Epidermal melanocyte (primary cell): ENCODE measurements around the gene ADARB1.
"Not testable (repeated sequence)": the region's sequence is repeated elsewhere in the genome, so short reads cannot be mapped to it uniquely, and the experiment has no call there.

Source experiments
- DNase-seq: peaks from one replicate; pipeline ENCODE4 v3.0.0; 2011; ENCODE audit warnings: low spot score; ENCODE audit not compliant: insufficient read length

ADARB1 gene

GRCh38 chr21:45074048-45074817 is at the start of gene ADARB1:
ADARB1 (plus strand) TSS chr21:45074580; CDS start chr21:45171657, 97,077 bp downstream.
- DNase-seq, result peak; percentile 82

- no peak for DNase-seq
Observed at GRCh38 chr21:45026066-45026745, 48.2 kb upstream of the ADARB1 start.

DNA sequence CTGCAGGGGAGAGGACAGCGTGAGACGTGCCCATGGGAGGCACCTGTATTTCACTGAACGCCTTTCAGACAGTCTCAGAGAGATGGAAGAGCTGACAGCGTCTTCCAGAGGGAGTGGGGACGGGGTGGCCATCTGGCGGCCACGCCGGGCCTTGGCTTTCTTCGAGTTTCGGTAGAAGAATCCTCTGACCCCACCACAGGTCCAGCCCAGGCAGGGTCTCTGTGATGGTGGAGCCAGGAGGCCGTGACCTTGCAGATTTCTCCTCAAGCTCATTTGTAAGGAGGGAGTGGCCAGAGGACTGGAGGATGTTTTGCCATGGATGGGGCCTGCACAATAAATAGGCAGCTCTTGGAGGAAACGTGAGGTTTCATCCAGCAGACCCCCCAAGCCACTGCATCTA is 47.6 kb upstream of the ADARB1 start:
- DNase-seq, result no peak

DNA sequence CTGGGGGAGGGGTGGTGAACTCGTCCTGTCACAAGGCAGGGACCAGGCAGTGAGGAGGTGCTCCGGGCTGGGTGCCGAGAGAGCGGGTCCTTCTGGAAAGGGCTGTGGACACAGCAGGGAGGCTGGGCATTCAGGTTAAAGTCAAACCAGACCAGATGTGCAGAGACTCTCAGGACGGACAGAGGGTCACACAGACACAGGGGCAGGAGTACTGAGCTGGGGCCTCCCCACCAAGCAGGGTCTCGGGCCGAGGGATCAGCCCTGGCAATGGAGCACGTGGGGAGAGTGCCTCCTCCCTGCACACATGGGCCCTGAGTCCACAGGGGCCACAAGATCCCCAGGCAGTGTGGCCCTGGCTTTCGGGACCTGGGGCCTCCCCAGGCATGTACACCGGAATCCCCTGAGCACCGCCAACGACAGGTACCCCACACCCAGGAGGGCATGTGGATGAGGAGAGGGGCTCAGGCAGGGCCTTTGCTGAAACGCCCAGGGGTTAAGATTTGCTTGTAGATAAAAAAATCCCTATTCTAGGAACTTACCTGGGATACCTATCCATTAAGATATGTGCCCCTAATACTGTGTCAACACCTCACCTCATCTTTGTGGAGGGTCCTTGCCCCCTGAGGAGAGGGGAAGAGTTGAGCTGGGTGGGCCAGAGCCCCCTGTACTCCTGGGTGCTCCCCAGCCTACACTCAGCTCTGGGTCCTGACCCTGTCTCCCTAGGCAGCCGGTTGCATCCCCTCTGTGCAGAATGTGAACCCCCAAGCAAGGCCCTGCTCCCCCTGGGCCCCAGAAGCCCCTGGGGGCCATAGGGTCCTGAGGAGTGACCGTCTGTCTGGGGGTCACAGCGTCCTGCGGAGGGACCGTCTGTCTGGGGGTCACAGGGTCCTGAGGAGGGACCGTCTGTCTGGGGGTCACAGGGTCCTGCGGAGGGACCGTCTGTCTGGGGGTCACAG is 46.9 kb upstream of the ADARB1 start:
- no peak for DNase-seq

DNA sequence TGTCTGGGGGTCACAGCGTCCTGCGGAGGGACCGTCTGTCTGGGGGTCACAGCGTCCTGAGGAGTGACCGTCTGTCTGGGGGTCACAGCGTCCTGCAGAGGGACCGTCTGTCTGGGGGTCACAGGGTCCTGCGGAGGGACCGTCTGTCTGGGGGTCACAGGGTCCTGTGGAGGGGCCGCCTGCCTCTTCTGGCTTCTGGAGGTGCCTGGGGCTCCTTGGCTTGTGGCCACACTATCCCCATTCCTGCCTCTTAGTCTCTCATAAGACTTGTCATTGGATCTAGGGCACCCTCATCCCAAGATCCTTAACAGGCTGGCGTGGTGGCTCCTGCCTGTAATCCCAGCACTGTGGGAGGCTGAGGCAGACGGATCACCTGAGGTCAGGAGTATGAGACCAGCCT is 45.7 kb upstream of the ADARB1 start:
- not testable (repeated sequence) for DNase-seq

GRCh38 chr21:45029298-45029947 is 45.0 kb upstream of the ADARB1 start:
- DNase-seq, result no peak

- DNase-seq, result no peak
Observed at GRCh38 chr21:45029948-45030681, 44.3 kb upstream of the ADARB1 start.

DNA sequence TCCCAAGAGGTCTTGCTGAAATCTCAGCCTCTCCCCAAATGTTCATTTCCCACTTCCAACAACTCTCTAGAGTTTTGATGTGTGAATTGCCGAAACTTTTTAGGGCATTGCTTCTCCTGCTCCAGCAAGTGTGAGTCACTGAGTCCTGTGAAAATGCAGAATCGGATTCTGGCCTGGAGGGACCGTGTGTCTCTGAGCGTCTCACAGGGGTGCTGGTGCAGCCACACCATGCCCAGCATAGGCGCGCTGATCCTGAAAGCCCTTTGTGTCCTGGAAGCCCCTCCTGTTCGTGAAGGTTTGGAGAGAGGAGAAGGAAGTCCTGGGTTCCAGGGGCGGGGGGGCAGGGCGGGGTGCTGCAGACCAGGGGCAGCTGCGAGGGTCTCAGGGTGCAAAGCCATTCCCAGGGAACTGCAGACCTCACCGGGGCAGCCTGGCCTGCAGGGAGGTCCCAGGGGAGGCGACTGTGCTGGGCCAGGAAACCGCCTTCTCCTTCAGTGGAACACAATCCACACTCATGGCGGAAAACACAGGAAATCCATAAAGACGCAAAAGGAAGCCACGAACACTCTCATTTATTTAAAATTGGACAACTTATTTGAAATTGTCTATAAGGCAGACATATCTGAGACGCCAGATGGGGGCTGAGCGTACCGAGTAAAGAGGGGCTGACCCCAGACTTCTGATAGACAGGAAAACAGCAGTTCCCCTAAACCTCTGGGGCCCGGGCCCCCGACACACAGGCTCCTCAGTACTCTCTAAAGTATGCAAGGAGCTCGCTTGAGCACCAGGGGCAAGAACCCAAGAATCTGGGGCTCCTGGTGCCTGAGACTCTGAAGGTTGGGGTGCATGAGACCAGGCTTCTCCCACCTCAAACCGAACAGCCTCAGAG is 43.5 kb upstream of the ADARB1 start:
- DNase-seq, result no peak

GRCh38 chr21:45031571-45032191 is 42.7 kb upstream of the ADARB1 start:
- no peak for DNase-seq

DNA sequence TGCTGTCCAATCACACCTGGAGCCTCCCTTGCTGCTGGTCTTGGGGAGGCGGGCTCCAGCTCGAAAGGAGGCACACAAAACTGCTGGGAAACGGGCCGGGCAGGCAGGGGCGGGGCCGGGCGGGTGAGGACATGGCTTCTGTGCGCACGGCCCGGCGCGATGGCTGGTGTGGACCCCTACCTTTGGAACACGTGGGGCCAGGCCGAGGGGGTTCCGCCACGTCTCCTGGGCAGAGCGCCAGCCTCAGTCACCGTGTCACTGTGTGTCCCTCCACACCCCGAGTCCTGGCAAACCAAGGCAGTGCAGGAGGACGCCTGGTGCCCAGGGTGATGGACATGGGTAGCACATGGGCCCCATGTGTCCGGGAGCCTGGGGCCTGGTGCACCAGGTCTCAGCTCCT is 42.0 kb upstream of the ADARB1 start:
- no peak for DNase-seq

DNA sequence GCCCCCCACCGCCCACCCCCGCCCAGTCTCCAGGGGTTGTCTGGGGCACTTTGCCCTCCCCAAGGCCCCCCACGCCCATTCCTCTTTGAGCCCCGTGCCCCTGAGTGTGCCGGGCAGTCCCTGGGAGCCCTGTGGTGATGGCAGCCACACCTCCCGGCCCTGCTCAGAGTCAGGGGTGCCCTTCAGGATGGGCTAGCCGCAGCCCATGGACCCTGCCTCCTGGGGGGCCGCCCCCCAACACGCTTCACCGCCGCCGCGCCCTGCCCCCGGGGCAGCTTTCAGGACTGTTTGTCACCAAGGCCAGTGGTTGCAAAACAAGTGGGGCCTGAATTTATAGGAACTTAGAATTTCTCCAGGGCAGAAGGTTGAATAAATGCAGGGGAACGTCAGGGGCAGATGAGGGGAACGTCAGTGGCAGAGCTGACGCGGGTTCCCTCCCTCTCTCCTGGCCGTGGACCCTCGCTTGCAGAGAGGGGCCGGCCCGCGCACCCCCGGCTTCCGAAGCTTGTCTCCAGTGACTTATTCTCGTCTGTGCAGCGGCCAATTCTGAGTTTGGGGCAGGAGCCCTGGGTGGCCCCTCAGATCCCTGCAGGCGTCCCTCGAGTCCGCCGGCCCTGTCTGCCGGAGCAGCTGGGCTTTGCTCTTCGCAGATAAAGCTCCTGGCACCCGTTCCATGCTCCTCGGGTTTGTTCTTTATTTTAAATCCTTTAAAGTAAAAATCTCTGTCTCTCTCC is 41.2 kb upstream of the ADARB1 start:
- no peak for DNase-seq

DNA sequence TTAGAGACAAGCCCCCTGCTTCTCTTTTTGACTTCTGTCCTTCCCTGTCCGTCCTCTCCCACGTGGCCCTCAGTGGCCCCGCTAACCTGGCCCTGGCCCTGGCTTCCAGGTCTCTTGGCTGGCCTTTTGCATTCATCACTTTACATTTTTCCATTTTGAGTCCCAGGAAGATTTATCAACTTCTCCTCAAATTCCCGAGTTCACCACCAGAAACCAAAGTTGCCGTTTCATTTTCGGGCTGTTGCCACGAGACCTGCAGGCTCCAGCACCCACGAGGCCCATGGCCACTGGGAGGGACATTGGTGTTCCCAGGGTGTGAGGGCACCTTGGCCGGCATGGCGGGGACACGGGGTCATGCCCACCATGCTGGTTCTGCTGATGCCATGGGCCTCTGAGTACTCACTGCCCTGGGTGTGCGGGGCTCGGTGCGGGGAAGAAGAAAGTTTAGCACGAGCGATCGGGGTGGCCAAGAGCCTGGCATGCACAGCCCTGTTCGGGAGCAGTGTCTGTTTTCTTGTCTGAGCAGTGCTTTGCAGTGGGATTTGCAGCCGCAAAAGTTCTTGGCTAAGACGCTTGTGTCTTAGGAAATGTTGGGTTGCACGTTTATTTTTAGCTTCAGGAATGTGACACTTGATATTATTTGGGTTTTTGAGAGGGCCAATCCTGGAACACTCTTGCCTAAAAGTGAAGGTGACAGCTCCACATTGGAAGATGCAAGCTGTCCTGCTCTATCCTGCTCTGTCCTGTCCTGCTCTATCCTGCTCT is 40.4 kb upstream of the ADARB1 start:
- peak; percentile 57 for DNase-seq

GRCh38 chr21:45034556-45035476 is 39.6 kb upstream of the ADARB1 start:
- no peak for DNase-seq

GRCh38 chr21:45035477-45035848 is 38.9 kb upstream of the ADARB1 start:
- DNase-seq, result no peak

DNA sequence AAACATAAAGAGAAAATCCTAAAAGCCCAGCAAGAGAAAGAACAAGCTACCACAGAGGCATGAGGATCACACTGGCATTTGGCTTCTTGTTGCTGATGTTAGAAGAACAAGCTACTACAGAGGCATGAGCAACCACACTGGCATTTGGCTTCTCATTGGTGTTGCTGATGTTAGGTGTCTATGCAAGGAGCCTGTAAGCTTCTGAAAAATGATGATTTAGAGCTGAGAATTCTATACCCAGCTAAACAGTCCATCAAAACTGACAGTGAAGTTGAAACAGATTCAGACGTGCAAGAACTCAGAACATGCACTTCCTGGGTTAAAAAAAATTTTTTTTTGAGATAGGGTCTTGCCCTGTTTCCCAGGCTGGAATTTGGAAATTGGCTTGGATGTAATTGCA is 37.8 kb upstream of the ADARB1 start:
- no peak for DNase-seq

DNA sequence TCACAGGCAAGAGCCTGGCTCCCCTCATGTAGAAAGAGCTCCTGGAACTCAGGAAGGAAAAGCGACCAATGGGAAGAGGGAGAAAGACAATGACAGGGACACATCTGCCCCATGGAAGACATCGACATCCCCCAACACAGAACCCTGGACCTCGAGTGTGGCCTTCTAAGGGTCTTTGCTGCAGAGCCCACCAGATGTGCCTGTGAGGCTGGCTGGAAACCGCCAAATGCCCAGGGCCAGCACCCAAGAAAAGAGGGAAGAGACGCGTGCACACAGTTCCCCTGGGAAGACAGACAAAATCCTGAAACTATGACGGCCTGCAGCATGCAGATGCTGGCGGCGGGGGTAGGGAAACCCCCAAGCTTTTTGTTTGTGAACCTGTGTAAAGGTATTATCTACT is 36.4 kb upstream of the ADARB1 start:
- DNase-seq, result no peak
